ENCODE results near the gene ZC2HC1C.

ZC2HC1C gene

GRCh38 chr14:75069121-75069810 lies at the start of gene ZC2HC1C:
Gene ZC2HC1C (plus strand): TSS chr14:75069641. CDS start chr14:75070574, 933 bp downstream.
- DNase-seq (ENCODE audit: low spot score) = peak; percentile 86
- no peak for TF ChIP-seq CTCF (IDR thresholded peaks at IDR 0.05; ENCODE audit: extremely low read depth, missing control alignments)

- DNase-seq (ENCODE audit: low spot score) = no peak
- no peak for TF ChIP-seq CTCF (IDR thresholded peaks at IDR 0.05; ENCODE audit: extremely low read depth, missing control alignments)
Observed at GRCh38 chr14:75022655-75023054, 46.8 kb upstream of the ZC2HC1C start.

- TF ChIP-seq CTCF (IDR thresholded peaks at IDR 0.05; ENCODE audit: extremely low read depth, missing control alignments) = no peak
- no peak for DNase-seq (ENCODE audit: low spot score)
Observed at GRCh38 chr14:75023108-75023507, 46.3 kb upstream of the ZC2HC1C start.

- DNase-seq (ENCODE audit: low spot score) = no peak
- TF ChIP-seq CTCF (IDR thresholded peaks at IDR 0.05; ENCODE audit: extremely low read depth, missing control alignments) = no peak
Observed at GRCh38 chr14:75025082-75025481, 44.4 kb upstream of the ZC2HC1C start.

- no peak for TF ChIP-seq CTCF (IDR thresholded peaks at IDR 0.05; ENCODE audit: extremely low read depth, missing control alignments)
- DNase-seq (ENCODE audit: low spot score) = no peak
Observed at GRCh38 chr14:75025876-75026275, 43.6 kb upstream of the ZC2HC1C start.

GRCh38 chr14:75030147-75030546 lies 39.3 kb upstream of the ZC2HC1C start:
- DNase-seq (ENCODE audit: low spot score) = no peak
- TF ChIP-seq CTCF (IDR thresholded peaks at IDR 0.05; ENCODE audit: extremely low read depth, missing control alignments) = no peak

GRCh38 chr14:75032939-75033338 lies 36.5 kb upstream of the ZC2HC1C start:
- TF ChIP-seq CTCF (IDR thresholded peaks at IDR 0.05; ENCODE audit: extremely low read depth, missing control alignments) = no peak
- no peak for DNase-seq (ENCODE audit: low spot score)
